ENCODE results near the gene LYRM7.

LYRM7 gene

DNA sequence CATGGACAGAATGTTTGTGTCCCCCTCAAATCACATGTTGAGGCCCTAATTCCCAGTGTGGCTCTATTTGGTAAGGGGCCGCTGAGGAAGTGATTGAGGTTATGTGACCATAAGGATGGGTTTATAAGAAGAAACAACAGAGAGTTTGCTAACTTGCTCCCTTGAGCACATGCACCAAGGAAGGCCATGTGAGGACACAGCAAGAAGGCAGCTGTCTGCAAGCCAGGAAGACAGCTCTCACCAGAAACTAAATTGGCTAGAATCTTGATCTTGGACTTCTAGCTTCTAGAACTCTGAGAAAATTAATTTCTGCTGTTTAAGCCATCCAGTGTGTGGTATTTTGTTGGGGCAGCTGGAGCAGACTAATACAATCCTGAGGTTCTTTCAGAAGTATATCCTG lies 57.9 kb downstream of the LYRM7 start:
- DNase-seq (ENCODE audit: extremely low spot score) = no peak
- TF ChIP-seq FOXK2 (IDR thresholded peaks at IDR 0.05) = no peak
- no peak for TF ChIP-seq NFRKB (IDR thresholded peaks at IDR 0.05)
- no peak for TF ChIP-seq TARDBP (IDR thresholded peaks at IDR 0.05)
- no peak for TF ChIP-seq ELF4 (IDR thresholded peaks at IDR 0.05)
- no peak for TF ChIP-seq ZNF384 (IDR thresholded peaks at IDR 0.05)
- TF ChIP-seq FOXA1 (IDR thresholded peaks at IDR 0.05) = no peak
- no peak for TF ChIP-seq SP1 (IDR thresholded peaks at IDR 0.05)
- no peak for TF ChIP-seq CTBP1 (IDR thresholded peaks at IDR 0.05; ENCODE audit: borderline replicate concordance)
- TF ChIP-seq ARNT (IDR thresholded peaks at IDR 0.05) = no peak
- POLR2A ChIA-PET = no interaction called here
- CTCF ChIA-PET = no interaction called here

- POLR2A ChIA-PET = no interaction called here
- DNase-seq (ENCODE audit: extremely low spot score) = no peak
Observed at GRCh38 chr5:131229623-131230022, 58.9 kb downstream of the LYRM7 start.

DNA sequence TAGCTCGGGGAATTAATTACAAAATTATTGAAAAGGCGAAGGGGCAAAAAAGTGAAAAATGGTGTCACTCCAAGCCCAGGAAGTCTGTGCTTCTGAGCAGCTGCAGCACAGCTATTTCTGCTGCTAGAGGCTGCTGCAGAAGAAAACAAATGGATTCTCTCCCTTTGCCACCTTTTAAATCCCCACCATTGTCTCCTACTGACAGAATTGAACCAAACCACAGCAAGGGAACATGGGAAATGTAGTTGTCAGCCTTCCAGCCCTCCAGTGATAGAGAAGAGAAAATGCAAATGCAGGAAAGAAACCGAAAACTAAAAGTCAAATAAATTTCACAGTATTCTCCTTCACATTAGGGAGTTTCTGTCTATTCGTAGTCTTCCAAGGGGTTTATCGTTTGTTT lies 59.7 kb downstream of the LYRM7 start:
- CTCF ChIA-PET = no interaction called here
- DNase-seq (ENCODE audit: extremely low spot score) = peak; percentile 32
- POLR2A ChIA-PET = no interaction called here
- no peak for TF ChIP-seq TARDBP (IDR thresholded peaks at IDR 0.05)
- TF ChIP-seq NFRKB (IDR thresholded peaks at IDR 0.05) = no peak
- TF ChIP-seq FOXK2 (IDR thresholded peaks at IDR 0.05) = no peak
- no peak for TF ChIP-seq ELF4 (IDR thresholded peaks at IDR 0.05)
- TF ChIP-seq FOXA1 (IDR thresholded peaks at IDR 0.05) = no peak
- TF ChIP-seq LEF1 (IDR thresholded peaks at IDR 0.05; ENCODE audit: borderline replicate concordance) = no peak
- TF ChIP-seq BHLHE40 (IDR thresholded peaks at IDR 0.05; ENCODE audit: borderline replicate concordance) = no peak

More at GRCh38 chr5:131229623-131230022, 58.9 kb downstream of the LYRM7 start:
- TF ChIP-seq FOXA1 (IDR thresholded peaks at IDR 0.05) = no peak
- no peak for TF ChIP-seq FOXK2 (IDR thresholded peaks at IDR 0.05)
- TF ChIP-seq SP1 (IDR thresholded peaks at IDR 0.05) = no peak
- no peak for TF ChIP-seq PKNOX1 (IDR thresholded peaks at IDR 0.05)
- TF ChIP-seq SUZ12 (IDR thresholded peaks at IDR 0.05) = no peak
- TF ChIP-seq ARNT (IDR thresholded peaks at IDR 0.05) = no peak
- TF ChIP-seq LEF1 (IDR thresholded peaks at IDR 0.05; ENCODE audit: borderline replicate concordance) = no peak
- no peak for TF ChIP-seq CTBP1 (IDR thresholded peaks at IDR 0.05; ENCODE audit: borderline replicate concordance)
- TF ChIP-seq HDGF (IDR thresholded peaks at IDR 0.05; ENCODE audit: borderline replicate concordance) = no peak
- no peak for TF ChIP-seq NFRKB (IDR thresholded peaks at IDR 0.05)
- CTCF ChIA-PET = no interaction called here

DNA sequence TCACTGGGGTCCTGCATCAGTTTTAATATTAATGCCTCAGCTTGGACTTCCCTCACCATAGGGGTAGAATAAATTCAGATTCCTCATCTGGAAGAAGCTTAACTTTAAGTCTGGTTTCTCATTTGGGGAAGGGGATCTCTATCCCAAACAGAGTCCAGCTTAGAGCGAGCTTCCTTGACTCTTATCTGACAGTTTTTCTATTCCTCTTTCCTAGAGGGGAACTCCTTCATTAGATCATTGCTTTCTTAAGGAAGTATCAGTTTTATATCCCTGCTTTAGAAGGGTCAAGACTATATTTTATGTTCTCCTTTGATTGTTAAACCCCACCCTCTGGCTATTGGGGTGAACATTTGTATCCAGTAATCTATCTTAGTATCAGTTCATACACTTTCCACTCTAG lies 68.9 kb downstream of the LYRM7 start:
- POLR2A ChIA-PET = no interaction called here
- CTCF ChIA-PET = no interaction called here
- no peak for DNase-seq (ENCODE audit: extremely low spot score)
- TF ChIP-seq CTBP1 (IDR thresholded peaks at IDR 0.05; ENCODE audit: borderline replicate concordance) = no peak
- no peak for TF ChIP-seq SP1 (IDR thresholded peaks at IDR 0.05)
- TF ChIP-seq LEF1 (IDR thresholded peaks at IDR 0.05; ENCODE audit: borderline replicate concordance) = no peak
- no peak for TF ChIP-seq L3MBTL2 (conservative IDR thresholded peaks at IDR 0.05)
- no peak for TF ChIP-seq BHLHE40 (IDR thresholded peaks at IDR 0.05; ENCODE audit: borderline replicate concordance)
- no peak for TF ChIP-seq ZNF384 (IDR thresholded peaks at IDR 0.05)
- TF ChIP-seq HDGF (IDR thresholded peaks at IDR 0.05; ENCODE audit: borderline replicate concordance) = no peak
- TF ChIP-seq NFRKB (IDR thresholded peaks at IDR 0.05) = no peak
- no peak for TF ChIP-seq PKNOX1 (IDR thresholded peaks at IDR 0.05)

DNA sequence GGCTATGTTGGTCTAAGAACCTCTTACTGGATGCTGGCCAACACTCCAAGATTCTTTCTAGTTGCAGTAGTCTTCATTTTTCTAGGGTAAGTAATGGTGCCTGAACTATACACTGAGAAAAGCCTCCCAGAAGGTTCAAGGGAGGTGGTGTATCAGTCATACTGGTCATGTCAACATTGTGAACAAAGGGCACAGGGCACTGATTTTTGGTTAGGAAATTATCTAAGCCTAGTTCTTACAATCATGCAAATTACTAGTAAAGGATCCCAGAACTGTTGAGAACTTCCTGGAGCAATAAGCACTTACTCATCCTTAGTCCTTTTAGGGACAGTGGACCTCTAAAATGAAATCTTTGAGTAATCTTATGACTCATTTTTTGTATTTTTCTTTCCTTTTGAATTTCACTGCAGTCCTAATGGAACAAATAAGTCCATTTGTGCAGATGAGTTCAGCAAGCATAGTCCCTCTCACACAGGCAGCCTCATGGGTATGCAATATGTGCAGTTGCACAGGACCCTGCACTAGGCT lies 72.0 kb downstream of the LYRM7 start:
- ChIA-PET POLR2A (no interaction called here), CTCF (no interaction called here)
- TF ChIP-seq LEF1 (IDR thresholded peaks at IDR 0.05; ENCODE audit: borderline replicate concordance) (no peak), BHLHE40 (IDR thresholded peaks at IDR 0.05; ENCODE audit: borderline replicate concordance) (no peak), SUZ12 (IDR thresholded peaks at IDR 0.05) (no peak), TARDBP (IDR thresholded peaks at IDR 0.05) (no peak)
- no peak for DNase-seq (ENCODE audit: extremely low spot score)

DNA sequence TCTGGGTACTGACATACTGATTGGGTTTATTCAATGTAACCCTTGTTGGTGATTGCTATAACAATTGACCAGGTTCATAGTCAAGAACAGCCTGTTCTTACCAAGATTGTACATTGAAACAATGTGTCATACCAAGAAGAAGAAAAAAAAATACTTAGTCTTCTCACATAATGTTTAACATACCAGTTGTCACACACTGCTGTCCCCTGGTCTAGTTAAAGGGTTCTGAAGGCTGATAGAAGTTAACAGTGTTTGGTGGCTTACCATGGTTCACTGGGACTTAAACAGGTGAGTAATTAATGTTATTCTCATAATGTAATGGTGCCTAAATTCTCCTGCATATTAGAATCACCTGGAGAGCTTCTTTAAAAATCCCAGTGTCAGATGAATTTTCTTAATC lies 74.6 kb downstream of the LYRM7 start:
- CTCF ChIA-PET = no interaction called here
- DNase-seq (ENCODE audit: extremely low spot score) = no peak
- TF ChIP-seq ELF4 (IDR thresholded peaks at IDR 0.05) = no peak
- no peak for TF ChIP-seq ZNF384 (IDR thresholded peaks at IDR 0.05)
- TF ChIP-seq FOXA1 (IDR thresholded peaks at IDR 0.05) = no peak
- TF ChIP-seq FOXK2 (IDR thresholded peaks at IDR 0.05) = no peak
- no peak for TF ChIP-seq BHLHE40 (IDR thresholded peaks at IDR 0.05; ENCODE audit: borderline replicate concordance)
- TF ChIP-seq SP1 (IDR thresholded peaks at IDR 0.05) = no peak
- TF ChIP-seq PKNOX1 (IDR thresholded peaks at IDR 0.05) = no peak
- no peak for TF ChIP-seq CTBP1 (IDR thresholded peaks at IDR 0.05; ENCODE audit: borderline replicate concordance)
- no peak for TF ChIP-seq NFRKB (IDR thresholded peaks at IDR 0.05)
- TF ChIP-seq LEF1 (IDR thresholded peaks at IDR 0.05; ENCODE audit: borderline replicate concordance) = no peak
- no peak for TF ChIP-seq ARNT (IDR thresholded peaks at IDR 0.05)
- TF ChIP-seq HDGF (IDR thresholded peaks at IDR 0.05; ENCODE audit: borderline replicate concordance) = no peak
- no peak for TF ChIP-seq L3MBTL2 (conservative IDR thresholded peaks at IDR 0.05)
- TF ChIP-seq FOXM1 (IDR thresholded peaks at IDR 0.05; ENCODE audit: borderline replicate concordance) = no peak
- no peak for TF ChIP-seq TARDBP (IDR thresholded peaks at IDR 0.05)
- no peak for TF ChIP-seq SUZ12 (IDR thresholded peaks at IDR 0.05)
- POLR2A ChIA-PET = no interaction called here

GRCh38 chr5:131245948-131246347 lies 75.2 kb downstream of the LYRM7 start:
- POLR2A ChIA-PET = no interaction called here

More at GRCh38 chr5:131245948-131246347, 75.2 kb downstream of the LYRM7 start:
- no peak for DNase-seq (ENCODE audit: extremely low spot score)
- CTCF ChIA-PET = interaction anchor here (0.6 kb wide), 1 partner anchor 9 kb away, joined by 3 read pairs; no protein-coding TSS in a partner anchor
- TF ChIP-seq TARDBP (IDR thresholded peaks at IDR 0.05) (no peak), FOXK2 (IDR thresholded peaks at IDR 0.05) (no peak), SP1 (IDR thresholded peaks at IDR 0.05) (no peak), CTBP1 (IDR thresholded peaks at IDR 0.05; ENCODE audit: borderline replicate concordance) (no peak), ELF4 (IDR thresholded peaks at IDR 0.05) (no peak), FOXA1 (IDR thresholded peaks at IDR 0.05) (no peak), NFRKB (IDR thresholded peaks at IDR 0.05) (no peak)

All from HEK293T (cell line).